Spleen (tissue), 7 donors: ENCODE data around the gene TMEM120B.

Source experiments
- POLR2A ChIP-seq, 3 donors: fragments of 450-650 bp; IDR thresholded peaks; one replicate each; pipeline ENCODE4 v1.5.1; 2017; ENCODE audit warnings: antibody characterized with exemption in 3 of 3, mild to moderate bottlenecking in 1 of 3
- POLR2AphosphoS5 ChIP-seq, 3 donors: sonication (generic); formaldehyde crosslinking; IDR thresholded peaks; one replicate each; pipeline ENCODE4 v1.5.1; 2017; ENCODE audit warnings: antibody characterized with exemption in 3 of 3
- TF ChIP-seq, protein P1 (sequence below), 11 experiments: fragments of 200-600 bp in 7 of 11; fragments of 450-650 bp in 4 of 11; sonication (generic) in 4 of 11; IDR thresholded peaks in 8 of 11; conservative IDR thresholded peaks in 3 of 11; 1 replicate in 7 of 11; 2 replicates in 4 of 11; pipeline versions ENCODE4 v1.4.0 to v1.8.0; 2016 to 2021; ENCODE audit warnings: antibody characterized with exemption in 11 of 11, inconsistent platforms in 4 of 11, mild to moderate bottlenecking in 1 of 11
- donor health status: DM: no; HTN: no; CAD: no; lungs with moderate emphysema.
- donor health status: DM: no; HTN: no; CAD: no.
- donor health status: DM: no; HTN: no; CAD: no.

DNA sequence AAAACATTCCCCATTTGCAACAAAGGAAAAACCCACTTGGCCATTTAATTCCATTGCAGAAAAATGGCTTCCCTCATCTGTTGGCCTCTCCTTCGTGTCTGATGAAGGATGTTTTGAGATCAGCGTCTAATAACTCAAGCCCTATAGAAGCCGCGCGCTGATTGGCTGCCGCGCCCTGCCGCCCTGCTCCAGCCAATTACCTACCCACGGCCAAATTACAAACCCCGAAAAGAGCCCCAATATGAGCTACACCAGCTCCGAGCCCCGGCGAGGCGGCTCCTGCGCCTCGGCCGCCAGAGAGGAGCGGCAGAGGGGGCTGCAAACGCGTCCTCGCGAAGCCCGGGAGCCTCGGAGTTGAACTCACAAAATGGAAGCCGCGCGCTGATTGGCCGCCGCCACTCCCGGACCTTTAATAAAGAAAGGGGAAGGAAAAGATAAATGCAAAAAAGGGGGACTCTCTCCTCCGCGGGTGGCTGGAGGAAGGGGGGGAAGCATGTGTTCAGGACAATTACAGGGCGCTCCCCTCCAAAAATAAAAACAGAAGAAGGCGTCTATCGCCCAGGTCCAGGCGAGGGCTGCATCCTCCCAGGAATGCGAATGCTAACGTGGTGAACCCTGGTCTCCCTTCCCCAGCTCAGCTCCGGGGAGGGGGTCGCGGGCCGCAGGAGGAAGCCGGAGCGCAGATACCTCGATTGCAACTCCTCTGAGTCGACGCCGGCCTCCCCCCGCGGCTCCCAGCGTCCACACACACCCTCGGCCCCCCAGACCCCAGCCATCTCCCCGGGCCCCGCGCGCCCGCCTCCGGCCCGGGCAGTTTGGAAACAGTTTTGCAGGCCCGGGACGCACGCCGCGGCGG, 90.5 kb downstream of the TMEM120B start:
- TF ChIP-seq, protein P1, sequence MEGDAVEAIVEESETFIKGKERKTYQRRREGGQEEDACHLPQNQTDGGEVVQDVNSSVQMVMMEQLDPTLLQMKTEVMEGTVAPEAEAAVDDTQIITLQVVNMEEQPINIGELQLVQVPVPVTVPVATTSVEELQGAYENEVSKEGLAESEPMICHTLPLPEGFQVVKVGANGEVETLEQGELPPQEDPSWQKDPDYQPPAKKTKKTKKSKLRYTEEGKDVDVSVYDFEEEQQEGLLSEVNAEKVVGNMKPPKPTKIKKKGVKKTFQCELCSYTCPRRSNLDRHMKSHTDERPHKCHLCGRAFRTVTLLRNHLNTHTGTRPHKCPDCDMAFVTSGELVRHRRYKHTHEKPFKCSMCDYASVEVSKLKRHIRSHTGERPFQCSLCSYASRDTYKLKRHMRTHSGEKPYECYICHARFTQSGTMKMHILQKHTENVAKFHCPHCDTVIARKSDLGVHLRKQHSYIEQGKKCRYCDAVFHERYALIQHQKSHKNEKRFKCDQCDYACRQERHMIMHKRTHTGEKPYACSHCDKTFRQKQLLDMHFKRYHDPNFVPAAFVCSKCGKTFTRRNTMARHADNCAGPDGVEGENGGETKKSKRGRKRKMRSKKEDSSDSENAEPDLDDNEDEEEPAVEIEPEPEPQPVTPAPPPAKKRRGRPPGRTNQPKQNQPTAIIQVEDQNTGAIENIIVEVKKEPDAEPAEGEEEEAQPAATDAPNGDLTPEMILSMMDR (IDR thresholded peaks at IDR 0.05 in 8 of 11, conservative IDR thresholded peaks at IDR 0.05 in 3 of 11) = peak in 2 of 11 experiments; percentile 19 to 31
- peak; percentile 97 to 99 (median 97) for TF ChIP-seq POLR2AphosphoS5 (IDR thresholded peaks at IDR 0.05)
- TF ChIP-seq POLR2A (IDR thresholded peaks at IDR 0.05) = peak; percentile 94 to 98 (median 96)
